ENCODE measurements around the gene ATP9B.

DNA sequence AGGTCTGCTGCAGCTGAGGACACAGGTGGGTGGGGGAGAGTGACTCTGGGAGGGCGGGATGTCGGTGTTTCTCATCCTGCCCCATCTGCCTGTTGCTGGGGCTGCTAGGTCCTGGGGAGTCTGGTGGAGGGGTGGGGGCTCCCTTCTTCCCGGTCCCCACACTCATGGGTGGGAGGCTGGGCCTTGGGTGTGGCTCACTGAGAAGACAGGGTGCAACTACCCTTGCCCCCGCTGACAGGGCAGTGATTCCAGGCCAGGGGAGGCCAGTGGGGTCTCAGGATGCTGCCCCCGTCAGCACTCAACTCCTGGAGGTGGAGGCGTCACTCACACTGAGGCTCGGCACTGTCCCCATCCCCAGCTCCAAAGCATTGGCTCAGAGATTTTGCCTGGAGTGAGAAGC lies 318.8 kb downstream of the ATP9B start:
- TF ChIP-seq TAF1 (IDR thresholded peaks at IDR 0.05; ENCODE audit: borderline replicate concordance, insufficient read depth, low read length) = no peak
- TF ChIP-seq POLR2AphosphoS5 (IDR thresholded peaks at IDR 0.05; ENCODE audit: low read depth, low read length) = no peak
- TF ChIP-seq, protein P1, sequence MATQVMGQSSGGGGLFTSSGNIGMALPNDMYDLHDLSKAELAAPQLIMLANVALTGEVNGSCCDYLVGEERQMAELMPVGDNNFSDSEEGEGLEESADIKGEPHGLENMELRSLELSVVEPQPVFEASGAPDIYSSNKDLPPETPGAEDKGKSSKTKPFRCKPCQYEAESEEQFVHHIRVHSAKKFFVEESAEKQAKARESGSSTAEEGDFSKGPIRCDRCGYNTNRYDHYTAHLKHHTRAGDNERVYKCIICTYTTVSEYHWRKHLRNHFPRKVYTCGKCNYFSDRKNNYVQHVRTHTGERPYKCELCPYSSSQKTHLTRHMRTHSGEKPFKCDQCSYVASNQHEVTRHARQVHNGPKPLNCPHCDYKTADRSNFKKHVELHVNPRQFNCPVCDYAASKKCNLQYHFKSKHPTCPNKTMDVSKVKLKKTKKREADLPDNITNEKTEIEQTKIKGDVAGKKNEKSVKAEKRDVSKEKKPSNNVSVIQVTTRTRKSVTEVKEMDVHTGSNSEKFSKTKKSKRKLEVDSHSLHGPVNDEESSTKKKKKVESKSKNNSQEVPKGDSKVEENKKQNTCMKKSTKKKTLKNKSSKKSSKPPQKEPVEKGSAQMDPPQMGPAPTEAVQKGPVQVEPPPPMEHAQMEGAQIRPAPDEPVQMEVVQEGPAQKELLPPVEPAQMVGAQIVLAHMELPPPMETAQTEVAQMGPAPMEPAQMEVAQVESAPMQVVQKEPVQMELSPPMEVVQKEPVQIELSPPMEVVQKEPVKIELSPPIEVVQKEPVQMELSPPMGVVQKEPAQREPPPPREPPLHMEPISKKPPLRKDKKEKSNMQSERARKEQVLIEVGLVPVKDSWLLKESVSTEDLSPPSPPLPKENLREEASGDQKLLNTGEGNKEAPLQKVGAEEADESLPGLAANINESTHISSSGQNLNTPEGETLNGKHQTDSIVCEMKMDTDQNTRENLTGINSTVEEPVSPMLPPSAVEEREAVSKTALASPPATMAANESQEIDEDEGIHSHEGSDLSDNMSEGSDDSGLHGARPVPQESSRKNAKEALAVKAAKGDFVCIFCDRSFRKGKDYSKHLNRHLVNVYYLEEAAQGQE (IDR thresholded peaks at IDR 0.05; ENCODE audit: insufficient read depth in 1 of 2, low read depth in 2 of 2, low read length in 2 of 2) = no peak
- no peak for TF ChIP-seq SIN3A (IDR thresholded peaks at IDR 0.05; ENCODE audit: borderline replicate concordance, insufficient read depth, low read length)
